ENCODE data around the gene DLG2. TPM values are rescaled to one million over a fixed set of nuclear protein-coding genes. Genes with fewer than 3 reads are reported as not detected.

Gene DLG2
- total and polyA plus RNA-seq, 9 of the 15 experiments (the other 6 are each of a cell fraction or from before 2014, with no cell fraction given): 0.52 to 1.6 (median 0.95) TPM

- CTCF ChIA-PET (ENCODE audit: low intra/inter-chr PET ratio): no interaction called here
- in situ Hi-C loops (cut with MboI): no loop called here
- POLR2A ChIA-PET: interaction anchor here (0.6 kb wide), 1 partner anchor 9 kb away, joined by 3 read pairs; no protein-coding TSS in a partner anchor
- H4K20me1 ChIP-seq (replicated peaks; ENCODE audit: control insufficient read depth, insufficient read depth, low read length): no peaks in the 10 kb centered on the region
- intact Hi-C loops (cut with micrococcal nuclease): loop anchor here (5.0 to 10.0 kb wide), 2 partner anchors 428 to 486 kb away; no protein-coding TSS in a partner anchor
- no peaks in the 10 kb centered on the region for H3K79me2 ChIP-seq (ENCODE audit: control insufficient read depth, insufficient read depth, low read length)
- H3K9ac ChIP-seq (ENCODE audit: insufficient read depth in 1 of 2, low read depth in 2 of 2, low read length in 2 of 2): no peak overlapping the region
- DNase-seq (ENCODE audit: extremely low read depth in 1 of 4, low spot score in 3 of 4) (no peak), ATAC-seq (no peak), FAIRE-seq (no peak)
- no peaks in the 10 kb centered on the region for H3K27me3 ChIP-seq (ENCODE audit: control insufficient read depth in 2 of 2, insufficient read depth in 2 of 2, low read length in 2 of 2)
- H3K4me1 ChIP-seq (replicated peaks in 1 of 2; ENCODE audit: control insufficient read depth in 2 of 2, insufficient read depth in 2 of 2, low read length in 2 of 2): no peaks in the 10 kb centered on the region; a peak in 1 of 5 replicates
- WGBS (ENCODE audit: insufficient coverage, low coverage, missing lambda C conversion rate): 0% methylated on average over 2 of the region's 2 CpGs
- no peak overlapping the region for H3K4me3 ChIP-seq
- H3K4me2 ChIP-seq (ENCODE audit: insufficient read depth, low read length): no peak overlapping the region
- H2AFZ ChIP-seq (ENCODE audit: low read depth, low read length): no peak overlapping the region
- H3K9me1 ChIP-seq (ENCODE audit: control insufficient read depth, insufficient read depth, low read length): no peaks in the 10 kb centered on the region
- H3K9me3 ChIP-seq (replicated peaks; ENCODE audit: control insufficient read depth, insufficient read depth, low read depth, low read length): no peaks in the 10 kb centered on the region
- H3K27ac ChIP-seq (ENCODE audit: extremely low read depth, low read depth, low read length): no peak overlapping the region
- no peak for TF ChIP-seq EP300 (IDR thresholded peaks at IDR 0.05; ENCODE audit: low read length)
- TF ChIP-seq BCLAF1 (IDR thresholded peaks at IDR 0.05; ENCODE audit: borderline replicate concordance in 1 of 2, control insufficient read depth in 1 of 2, low read depth in 2 of 2, low read length in 1 of 2): no peak
- TF ChIP-seq PHTF2 (CRISPR knock-in tag; IDR thresholded peaks at IDR 0.05): no peak
- no peak for TF ChIP-seq PRDM10 (IDR thresholded peaks at IDR 0.05; ENCODE audit: partially characterized antibody)
- no peak for TF ChIP-seq ZNF589 (CRISPR knock-in tag; IDR thresholded peaks at IDR 0.05; ENCODE audit: low read depth)
- TF ChIP-seq COPS2 (conservative IDR thresholded peaks at IDR 0.05): no peak
- TF ChIP-seq, protein P1, sequence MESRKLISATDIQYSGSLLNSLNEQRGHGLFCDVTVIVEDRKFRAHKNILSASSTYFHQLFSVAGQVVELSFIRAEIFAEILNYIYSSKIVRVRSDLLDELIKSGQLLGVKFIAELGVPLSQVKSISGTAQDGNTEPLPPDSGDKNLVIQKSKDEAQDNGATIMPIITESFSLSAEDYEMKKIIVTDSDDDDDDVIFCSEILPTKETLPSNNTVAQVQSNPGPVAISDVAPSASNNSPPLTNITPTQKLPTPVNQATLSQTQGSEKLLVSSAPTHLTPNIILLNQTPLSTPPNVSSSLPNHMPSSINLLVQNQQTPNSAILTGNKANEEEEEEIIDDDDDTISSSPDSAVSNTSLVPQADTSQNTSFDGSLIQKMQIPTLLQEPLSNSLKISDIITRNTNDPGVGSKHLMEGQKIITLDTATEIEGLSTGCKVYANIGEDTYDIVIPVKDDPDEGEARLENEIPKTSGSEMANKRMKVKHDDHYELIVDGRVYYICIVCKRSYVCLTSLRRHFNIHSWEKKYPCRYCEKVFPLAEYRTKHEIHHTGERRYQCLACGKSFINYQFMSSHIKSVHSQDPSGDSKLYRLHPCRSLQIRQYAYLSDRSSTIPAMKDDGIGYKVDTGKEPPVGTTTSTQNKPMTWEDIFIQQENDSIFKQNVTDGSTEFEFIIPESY (CRISPR knock-in tag; IDR thresholded peaks at IDR 0.05): no peak
- no peak for TF ChIP-seq MCM2 (IDR thresholded peaks at IDR 0.05; ENCODE audit: low read depth)
- TF ChIP-seq PRPF4 (IDR thresholded peaks at IDR 0.05; ENCODE audit: insufficient read depth, low read depth, low read length, poor library complexity, severe bottlenecking): no peak
- no TSS peak for BruUV-seq (replicated peaks)
- H3K36me3 ChIP-seq (ENCODE audit: control insufficient read depth, insufficient read depth, low read length): no peaks in the 10 kb centered on the region
Measured at GRCh38 chr11:83720675-83721074, 1906.5 kb downstream of the DLG2 start.

All from K562 (cell line).